ENCODE results near the gene SKOR1. TPM values are rescaled to one million over a fixed set of nuclear protein-coding genes. Genes with fewer than 3 reads are reported as not detected.

Gene SKOR1
- total and polyA plus RNA-seq, 2 of the 8 experiments (the other 6 are each of a cell fraction or from before 2014, with no cell fraction given), result 0.03 to 0.11 TPM

DNA sequence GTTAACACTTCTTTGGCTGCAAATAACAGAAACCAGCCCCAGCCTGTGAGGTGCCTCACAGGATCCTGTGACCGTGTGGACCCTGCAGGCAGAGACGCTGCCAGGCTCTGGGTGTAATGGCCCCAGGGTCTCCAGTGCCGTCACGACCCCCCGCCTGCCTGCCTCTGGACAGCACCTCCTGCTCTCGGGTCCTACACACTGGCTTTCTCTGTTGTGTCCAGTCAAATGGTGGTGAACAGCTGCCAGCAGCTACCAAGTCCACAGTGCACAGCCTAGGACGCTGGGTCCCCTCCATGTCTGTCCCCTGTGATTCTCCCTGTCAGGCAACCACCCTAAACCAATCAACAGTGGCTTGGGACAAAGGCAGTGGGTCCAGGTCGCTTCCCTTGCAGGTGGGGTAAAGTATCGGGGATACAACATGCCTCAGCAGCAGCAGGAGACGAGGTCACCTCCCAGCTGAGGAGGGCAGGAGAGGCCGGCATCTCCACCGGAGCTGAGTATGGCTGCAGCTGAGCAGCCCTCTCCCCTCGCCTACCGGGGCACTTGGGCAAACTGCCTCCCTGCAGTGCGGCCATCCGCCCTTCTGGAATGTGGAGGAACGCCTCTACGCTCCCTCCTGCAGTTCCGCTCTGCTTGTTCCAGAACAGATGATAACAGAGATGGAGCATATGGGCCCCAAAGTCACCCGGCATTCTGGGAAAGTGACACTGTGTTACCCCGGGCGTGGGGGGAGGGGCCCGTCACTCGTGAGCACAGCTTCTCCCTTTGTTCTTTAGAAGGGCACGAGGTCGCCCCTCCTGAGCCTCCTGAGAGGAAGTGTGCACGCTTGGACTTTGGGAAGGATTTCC lies 21.1 kb upstream of the SKOR1 start:
- WGBS, 2 experiments (ENCODE audit: extremely low coverage in 1 of 2, insufficient coverage in 1 of 2, insufficient read length in 1 of 2, insufficient replicate concordance in 2 of 2, low coverage in 1 of 2, low lambda C conversion rate in 2 of 2, missing lambda C conversion rate in 1 of 2), result 56% methylated on average over 26 of the region's 27 CpGs; no CpG with 5 or more reads in 1 of the 2 experiments
- no peak overlapping the region for H3K23ac ChIP-seq (ENCODE audit: insufficient read length)
- no peak overlapping the region for H3K9ac ChIP-seq (replicated peaks in 1 of 4; ENCODE audit: extremely low read depth in 1 of 4, low read depth in 3 of 4, low read length in 3 of 4)
- peak in 1 of 2 experiments; percentile 78 for DNase-seq (ENCODE audit: low read depth in 1 of 2, low spot score in 2 of 2)
- H3K4me3 ChIP-seq (ENCODE audit: extremely low read depth in 1 of 4, insufficient read depth in 2 of 4, low read depth in 3 of 4, low read length in 4 of 4), result no peak overlapping the region
- FAIRE-seq, result no peak
- 0 out of 2 replicates have a peak overlapping the region, but pooled peaks have one; percentile 36 for H2BK15ac ChIP-seq (ENCODE audit: low read length)
- peak overlapping the region; percentile 75 for H4K91ac ChIP-seq (replicated peaks; ENCODE audit: insufficient read length, low read length)
- H3K4me1 ChIP-seq (replicated peaks in 1 of 4; ENCODE audit: control insufficient read depth in 3 of 4, insufficient read depth in 4 of 4, low read length in 3 of 4), result peaks cover 0 to 24% (median 18%) of the 10 kb centered on the region in 4 experiments; a peak in 6 of 7 replicates
- no peaks in the 10 kb centered on the region for H3K23me2 ChIP-seq (ENCODE audit: low read depth, low read length)
- H3K27ac ChIP-seq (ENCODE audit: low read depth, low read length), result peak overlapping the region; percentile 29; the same call in 1 of the 2 replicates
- no peaks in the 10 kb centered on the region for H3K9me3 ChIP-seq (ENCODE audit: insufficient read depth in 2 of 2, low read depth in 1 of 2, low read length in 1 of 2)
- no peaks in the 10 kb centered on the region for H3K79me2 ChIP-seq (ENCODE audit: control insufficient read depth in 1 of 2, insufficient read depth in 2 of 2, low read length in 2 of 2)
- no peaks in the 10 kb centered on the region; a peak in 2 of 7 replicates for H3K27me3 ChIP-seq (replicated peaks in 1 of 4; ENCODE audit: control insufficient read depth in 3 of 4, extremely low read depth in 1 of 4, insufficient read depth in 3 of 4, low read length in 3 of 4)
- H2AK5ac ChIP-seq (ENCODE audit: low read depth, low read length), result peak overlapping the region; percentile 7; the same call in 1 of the 2 replicates
- H4K5ac ChIP-seq (ENCODE audit: insufficient read length, low read depth, low read length), result no peak overlapping the region
- no peaks in the 10 kb centered on the region for H3K79me1 ChIP-seq (ENCODE audit: low read depth, low read length)
- no peak overlapping the region for H2AFZ ChIP-seq (ENCODE audit: low read length)
- ChIA-PET POLR2A (ENCODE audit: partially characterized antibody) (interaction anchor here (1.0 kb wide), 1 partner anchor 13 kb away, joined by 3 read pairs; no protein-coding TSS in a partner anchor), CTCF (ENCODE audit: partially characterized antibody) (interaction anchor here (0.5 to 2.0 kb wide), 3 partner anchors 11 to 1697 kb away, joined by 3 to 7 read pairs (median 3); no protein-coding TSS in a partner anchor)
- no peak overlapping the region for H3K56ac ChIP-seq (replicated peaks; ENCODE audit: insufficient read length, low read depth, low read length)
- H2BK120ac ChIP-seq (replicated peaks; ENCODE audit: low read depth, low read length), result peak overlapping the region; percentile 7
- H2BK5ac ChIP-seq (ENCODE audit: low read depth, low read length), result peak overlapping the region; percentile 87; the same call in 1 of the 2 replicates
- H3K4ac ChIP-seq (replicated peaks; ENCODE audit: insufficient read length, low read depth, low read length), result peak overlapping the region; percentile 59
- H3K4me2 ChIP-seq (ENCODE audit: insufficient read depth in 1 of 2, low read depth in 2 of 2, low read length in 2 of 2), result peak overlapping the region; percentile 30 to 41; a peak in 2 of 4 replicates
- H2BK20ac ChIP-seq (ENCODE audit: low read length), result peak overlapping the region; percentile 29; the same call in 1 of the 2 replicates
- H2BK12ac ChIP-seq (ENCODE audit: low read depth, low read length), result peak overlapping the region; percentile 63; the same call in 1 of the 2 replicates
- peak overlapping the region; percentile 80 for H3K18ac ChIP-seq (ENCODE audit: extremely low read depth, low read length)
- no peak overlapping the region; the same call in 1 of the 2 replicates for H4K8ac ChIP-seq (ENCODE audit: extremely low read depth, insufficient read depth, low read length)
- peaks cover 0 to 2% of the 10 kb centered on the region in 2 experiments for H4K20me1 ChIP-seq (replicated peaks in 1 of 2; ENCODE audit: control insufficient read depth in 1 of 2, insufficient read depth in 2 of 2, low read length in 2 of 2)
- no peaks in the 10 kb centered on the region for H3K36me3 ChIP-seq (ENCODE audit: control insufficient read depth in 2 of 4, insufficient read depth in 4 of 4, low read length in 3 of 4)
- no peak overlapping the region for H3K14ac ChIP-seq (ENCODE audit: insufficient read length)
- TF ChIP-seq SIX5 (IDR thresholded peaks at IDR 0.05; ENCODE audit: low read depth, low read length) (no peak), CTBP2 (IDR thresholded peaks at IDR 0.05; ENCODE audit: borderline replicate concordance, insufficient read depth, insufficient read length, low read length) (peak; percentile 36), EP300 (IDR thresholded peaks at IDR 0.05; ENCODE audit: borderline replicate concordance in 1 of 2, low read depth in 2 of 2, low read length in 2 of 2) (no peak), YY1 (IDR thresholded peaks at IDR 0.05; ENCODE audit: low read depth, low read length) (peak; percentile 64; the same call in 1 of the 2 replicates), KDM4A (IDR thresholded peaks at IDR 0.05; ENCODE audit: low read depth, low read length, severe bottlenecking) (peak; percentile 3), KDM1A (IDR thresholded peaks at IDR 0.05; ENCODE audit: borderline replicate concordance, low read length) (no peak), RFX5 (IDR thresholded peaks at IDR 0.05; ENCODE audit: borderline replicate concordance, low read depth, low read length) (no peak), NANOG (IDR thresholded peaks at IDR 0.05; ENCODE audit: insufficient read depth, low read depth, low read length, poor library complexity, severe bottlenecking) (peak; percentile 63), BRCA1 (IDR thresholded peaks at IDR 0.05; ENCODE audit: low read depth, low read length) (no peak)
- TF ChIP-seq, protein P1, sequence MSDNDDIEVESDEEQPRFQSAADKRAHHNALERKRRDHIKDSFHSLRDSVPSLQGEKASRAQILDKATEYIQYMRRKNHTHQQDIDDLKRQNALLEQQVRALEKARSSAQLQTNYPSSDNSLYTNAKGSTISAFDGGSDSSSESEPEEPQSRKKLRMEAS (IDR thresholded peaks at IDR 0.05), result peak; percentile 54; the same call in 1 of the 2 replicates
